Measurements from ENCODE around the gene MRFAP1. TPM values are rescaled to one million over a fixed set of nuclear protein-coding genes. Genes with fewer than 3 reads are reported as not detected.
"Not testable (repeated sequence)": the region's sequence is repeated elsewhere in the genome, so short reads cannot be mapped to it uniquely, and the experiment has no call there.

MRFAP1 gene
- total RNA-seq, 1 experiment from 2014 or later = 387 TPM

DNA sequence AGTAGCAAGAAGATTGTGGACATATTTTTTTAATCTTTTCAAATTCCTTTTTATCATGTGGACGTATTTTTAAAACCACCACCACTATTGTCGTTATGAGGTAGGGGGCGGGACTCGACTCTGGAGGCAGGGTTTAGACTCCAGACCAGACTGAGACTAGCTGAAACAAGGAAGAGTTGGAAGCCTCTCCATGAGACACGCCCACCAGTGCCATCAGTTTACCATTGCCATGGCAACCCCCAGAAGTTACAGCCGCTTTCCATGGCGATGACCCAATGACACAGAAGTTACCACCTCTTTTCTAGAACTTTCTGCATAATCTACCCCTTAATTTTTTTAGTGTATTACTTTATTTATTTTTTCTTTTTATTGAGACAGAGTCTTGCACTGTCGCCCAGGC, 8.7 kb downstream of the MRFAP1 start:
- POLR2A ChIA-PET = no interaction called here
- H3K4me3 Mint-ChIP-seq (ENCODE audit: unreplicated experiment) = no peak overlapping the region
- H3K27ac Mint-ChIP-seq (ENCODE audit: low read depth, unreplicated experiment) = no peak overlapping the region
- no peaks in the 10 kb centered on the region for H3K27me3 Mint-ChIP-seq (ENCODE audit: insufficient read depth, unreplicated experiment)
- TF ChIP-seq, protein P1, sequence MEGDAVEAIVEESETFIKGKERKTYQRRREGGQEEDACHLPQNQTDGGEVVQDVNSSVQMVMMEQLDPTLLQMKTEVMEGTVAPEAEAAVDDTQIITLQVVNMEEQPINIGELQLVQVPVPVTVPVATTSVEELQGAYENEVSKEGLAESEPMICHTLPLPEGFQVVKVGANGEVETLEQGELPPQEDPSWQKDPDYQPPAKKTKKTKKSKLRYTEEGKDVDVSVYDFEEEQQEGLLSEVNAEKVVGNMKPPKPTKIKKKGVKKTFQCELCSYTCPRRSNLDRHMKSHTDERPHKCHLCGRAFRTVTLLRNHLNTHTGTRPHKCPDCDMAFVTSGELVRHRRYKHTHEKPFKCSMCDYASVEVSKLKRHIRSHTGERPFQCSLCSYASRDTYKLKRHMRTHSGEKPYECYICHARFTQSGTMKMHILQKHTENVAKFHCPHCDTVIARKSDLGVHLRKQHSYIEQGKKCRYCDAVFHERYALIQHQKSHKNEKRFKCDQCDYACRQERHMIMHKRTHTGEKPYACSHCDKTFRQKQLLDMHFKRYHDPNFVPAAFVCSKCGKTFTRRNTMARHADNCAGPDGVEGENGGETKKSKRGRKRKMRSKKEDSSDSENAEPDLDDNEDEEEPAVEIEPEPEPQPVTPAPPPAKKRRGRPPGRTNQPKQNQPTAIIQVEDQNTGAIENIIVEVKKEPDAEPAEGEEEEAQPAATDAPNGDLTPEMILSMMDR (IDR thresholded peaks at IDR 0.05; ENCODE audit: unreplicated experiment) = no peak
- CTCF ChIA-PET = no interaction called here
- H3K9me3 Mint-ChIP-seq (ENCODE audit: unreplicated experiment) = no peaks in the 10 kb centered on the region
- BruUV-seq (replicated peaks) = no TSS peak
- H3K36me3 Mint-ChIP-seq (ENCODE audit: insufficient read depth, unreplicated experiment) = peaks cover 5% of the 10 kb centered on the region
- DNase-seq (ENCODE audit: unreplicated experiment) = no peak
- no peaks in the 10 kb centered on the region for H3K4me1 Mint-ChIP-seq (ENCODE audit: insufficient read depth, unreplicated experiment)
- intact Hi-C loops (cut with micrococcal nuclease) = no loop called here

DNA sequence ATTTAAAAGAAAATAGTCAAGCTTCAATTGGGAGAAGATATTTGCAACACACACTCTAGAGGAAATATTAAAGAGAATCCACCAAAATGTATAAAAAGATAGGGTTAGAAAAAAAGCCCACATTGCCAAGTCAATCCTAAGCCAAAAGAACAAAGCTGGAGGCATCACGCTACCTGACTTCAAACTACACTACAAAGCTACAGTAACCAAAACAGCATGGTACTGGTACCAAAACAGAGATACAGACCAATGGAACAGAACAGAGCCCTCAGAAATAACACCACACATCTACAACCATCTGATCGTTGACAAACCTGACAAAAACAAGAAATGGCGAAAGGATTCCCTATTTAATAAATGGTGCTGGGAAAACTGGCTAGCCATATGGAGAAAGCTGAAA, 13.7 kb downstream of the MRFAP1 start:
- H3K4me1 Mint-ChIP-seq (ENCODE audit: insufficient read depth, unreplicated experiment); BruUV-seq (replicated peaks); H3K27ac Mint-ChIP-seq (ENCODE audit: low read depth, unreplicated experiment); H3K27me3 Mint-ChIP-seq (ENCODE audit: insufficient read depth, unreplicated experiment); H3K9me3 Mint-ChIP-seq (ENCODE audit: unreplicated experiment); DNase-seq (ENCODE audit: unreplicated experiment); H3K4me3 Mint-ChIP-seq (ENCODE audit: unreplicated experiment); intact Hi-C loops (cut with micrococcal nuclease); H3K36me3 Mint-ChIP-seq (ENCODE audit: insufficient read depth, unreplicated experiment): not testable (repeated sequence)
- ChIA-PET POLR2A (interaction anchor here (0.9 to 1.6 kb wide), 5 partner anchors 9 to 14 kb away, joined by 3 to 6 read pairs (median 4); partner anchors contain the start of gene MRFAP1), CTCF (interaction anchor here (0.6 kb wide), 1 partner anchor 9 kb away, joined by 4 read pairs; no protein-coding TSS in a partner anchor)

DNA sequence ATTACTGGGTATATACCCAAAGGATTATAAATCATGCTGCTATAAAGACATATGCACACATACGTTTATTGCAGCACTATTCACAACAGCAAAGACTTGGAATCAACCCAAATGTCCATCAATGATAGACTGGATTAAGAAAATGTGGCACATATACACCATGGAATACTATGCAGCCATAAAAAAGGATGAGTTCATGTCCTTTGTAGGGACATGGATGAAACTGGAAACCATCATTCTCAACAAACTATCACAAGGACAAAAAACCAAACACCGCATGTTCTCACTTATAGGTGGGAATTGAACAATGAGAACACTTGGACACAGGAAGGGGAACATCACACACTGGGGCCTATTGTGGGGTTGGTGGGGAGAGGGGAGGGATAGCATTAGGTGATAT, 14.8 kb downstream of the MRFAP1 start:
- POLR2A ChIA-PET = interaction anchor here (0.6 to 1.0 kb wide), 3 partner anchors 10 to 18 kb away, joined by 3 to 4 read pairs (median 3); partner anchors contain the start of gene MRFAP1
- DNase-seq (ENCODE audit: unreplicated experiment); H3K9me3 Mint-ChIP-seq (ENCODE audit: unreplicated experiment); intact Hi-C loops (cut with micrococcal nuclease); H3K4me3 Mint-ChIP-seq (ENCODE audit: unreplicated experiment); H3K36me3 Mint-ChIP-seq (ENCODE audit: insufficient read depth, unreplicated experiment); BruUV-seq (replicated peaks); CTCF ChIA-PET; H3K27ac Mint-ChIP-seq (ENCODE audit: low read depth, unreplicated experiment); H3K4me1 Mint-ChIP-seq (ENCODE audit: insufficient read depth, unreplicated experiment); H3K27me3 Mint-ChIP-seq (ENCODE audit: insufficient read depth, unreplicated experiment): not testable (repeated sequence)

DNA sequence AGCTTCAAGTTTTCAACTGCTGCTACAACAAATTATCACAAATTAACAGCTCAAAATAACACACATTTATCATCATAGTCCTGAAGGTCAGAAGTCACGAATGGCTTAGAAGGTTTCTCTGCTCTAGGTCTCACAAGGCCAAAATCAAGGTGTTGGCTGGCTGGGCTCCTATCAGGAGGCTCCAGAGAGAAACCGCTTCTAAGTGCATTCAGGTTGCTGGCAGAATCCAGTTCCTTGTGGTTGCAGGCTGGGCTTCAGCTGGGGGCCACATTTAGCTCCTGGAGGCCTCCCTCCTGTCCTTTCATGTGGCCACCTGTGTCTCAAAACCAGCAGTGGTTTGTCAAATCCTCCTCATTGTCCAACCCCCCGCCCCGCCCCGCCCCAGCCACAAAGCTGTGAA, 15.4 kb downstream of the MRFAP1 start:
- no peak for DNase-seq (ENCODE audit: unreplicated experiment)
- intact Hi-C loops (cut with micrococcal nuclease) = no loop called here
- Mint-ChIP-seq H3K36me3 (ENCODE audit: insufficient read depth, unreplicated experiment) (no peaks in the 10 kb centered on the region), H3K27ac (ENCODE audit: low read depth, unreplicated experiment) (no peak overlapping the region), H3K27me3 (ENCODE audit: insufficient read depth, unreplicated experiment) (no peaks in the 10 kb centered on the region), H3K9me3 (ENCODE audit: unreplicated experiment) (no peaks in the 10 kb centered on the region), H3K4me1 (ENCODE audit: insufficient read depth, unreplicated experiment) (no peaks in the 10 kb centered on the region), H3K4me3 (ENCODE audit: unreplicated experiment) (no peak overlapping the region)
- TF ChIP-seq, protein P1 (IDR thresholded peaks at IDR 0.05; ENCODE audit: unreplicated experiment) = no peak
- CTCF ChIA-PET = no interaction called here
- BruUV-seq (replicated peaks) = no TSS peak
- POLR2A ChIA-PET = interaction anchor here (0.6 to 1.0 kb wide), 3 partner anchors 11 to 17 kb away, joined by 3 to 4 read pairs (median 3); partner anchors contain the start of gene MRFAP1

DNA sequence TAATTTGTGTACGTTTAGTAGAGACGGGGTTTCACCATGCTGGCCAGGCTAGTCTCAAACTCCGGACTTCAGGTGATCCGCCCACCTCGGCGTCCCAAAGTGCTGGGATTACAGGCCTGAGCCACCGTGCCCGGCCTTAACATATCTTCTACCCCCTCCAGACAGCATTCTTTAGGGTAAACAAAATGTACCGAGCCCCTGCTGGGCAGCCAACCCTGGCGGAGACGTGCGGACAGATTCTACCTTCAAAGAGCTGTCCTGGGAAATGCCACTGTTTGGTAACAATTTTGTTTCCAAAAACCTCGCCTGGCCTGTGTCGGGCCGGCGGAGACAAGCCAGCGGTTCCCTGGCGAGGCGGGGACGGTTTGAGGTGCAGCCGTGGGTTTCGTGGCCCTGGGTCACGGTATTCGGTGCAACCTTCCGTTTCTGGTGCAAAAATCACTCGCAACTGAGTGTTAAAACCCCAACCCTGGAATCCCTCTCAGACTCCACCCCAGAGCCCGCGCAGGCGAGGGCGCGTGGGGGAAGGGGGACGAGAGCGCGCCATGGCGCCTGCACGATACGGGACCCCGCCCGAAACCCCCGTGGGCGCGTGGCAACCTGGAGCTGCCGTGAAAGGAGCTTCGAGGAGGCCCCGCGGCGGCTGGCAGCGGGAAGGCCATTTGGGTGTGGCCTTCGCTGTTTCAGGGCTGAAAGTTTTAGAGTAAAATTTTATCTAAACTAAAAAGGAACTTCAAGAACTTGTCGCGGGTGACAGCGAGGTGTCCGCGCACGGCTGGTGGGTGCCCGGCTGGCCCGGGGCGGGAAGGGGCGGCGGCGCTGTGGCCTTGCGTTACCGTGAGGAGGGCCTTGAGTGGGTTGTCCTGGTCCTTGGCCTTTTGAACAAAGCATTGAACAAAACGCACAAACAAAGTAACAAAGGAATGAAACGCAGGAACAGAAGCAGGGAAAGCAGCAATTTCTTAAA, 17.0 kb downstream of the MRFAP1 start:
- Mint-ChIP-seq H3K9me3 (ENCODE audit: unreplicated experiment) (no peaks in the 10 kb centered on the region), H3K4me1 (ENCODE audit: insufficient read depth, unreplicated experiment) (no peaks in the 10 kb centered on the region), H3K27me3 (ENCODE audit: insufficient read depth, unreplicated experiment) (no peaks in the 10 kb centered on the region), H3K36me3 (ENCODE audit: insufficient read depth, unreplicated experiment) (no peaks in the 10 kb centered on the region), H3K4me3 (ENCODE audit: unreplicated experiment) (no peak overlapping the region), H3K27ac (ENCODE audit: low read depth, unreplicated experiment) (no peak overlapping the region)
- DNase-seq (ENCODE audit: unreplicated experiment) = no peak
- intact Hi-C loops (cut with micrococcal nuclease) = no loop called here
- POLR2A ChIA-PET = interaction anchor here (0.6 to 4.4 kb wide), 5 partner anchors 11 to 17 kb away, joined by 4 to 27 read pairs (median 7); partner anchors contain the start of gene MRFAP1
- TF ChIP-seq, protein P1 (IDR thresholded peaks at IDR 0.05; ENCODE audit: unreplicated experiment) = no peak
- BruUV-seq (replicated peaks) = no TSS peak
- CTCF ChIA-PET = interaction anchor here (1.0 kb wide), 2 partner anchors 11 to 407 kb away, joined by 4 to 5 read pairs; no protein-coding TSS in a partner anchor
